GM12891 (cell line): ENCODE measurements around the gene IMPA2.

Source experiments
- DNase-seq: peaks from one replicate; pipeline ENCODE4 v3.0.0; 2011; ENCODE audit warnings: low spot score; ENCODE audit not compliant: insufficient read length
- FAIRE-seq: peaks from 2 replicates; lab custom pipeline; 2011; peaks lifted over from hg19 to GRCh38; lab: Jason Lieb, UNC
- PAX5 ChIP-seq: IDR thresholded peaks from 2 replicates; pipeline ENCODE4 v1.6.1; 2011; ENCODE audit warnings: low read length, moderate library complexity, mild to moderate bottlenecking; ENCODE audit not compliant: insufficient read depth, severe bottlenecking
- POLR2A ChIP-seq: IDR thresholded peaks from 2 replicates; pipeline ENCODE4 v1.6.1; 2011; ENCODE audit warnings: low read depth, low read length, control low read depth
- POLR2AphosphoS5 ChIP-seq: IDR thresholded peaks from 2 replicates; pipeline ENCODE4 v1.6.1; 2011; ENCODE audit warnings: low read depth, low read length, control low read depth
- POU2F2 ChIP-seq: IDR thresholded peaks from 2 replicates; pipeline ENCODE4 v1.6.1; 2011; ENCODE audit warnings: low read depth, mild to moderate bottlenecking, control low read depth, low read length, moderate library complexity
- SPI1 ChIP-seq: IDR thresholded peaks from 2 replicates; pipeline ENCODE4 v1.6.1; 2011; ENCODE audit warnings: low read depth, low read length, control low read depth
- TAF1 ChIP-seq: IDR thresholded peaks from 2 replicates; pipeline ENCODE4 v1.6.1; 2011; ENCODE audit warnings: low read depth, low read length, control low read depth

IMPA2 gene

GRCh38 chr18:12026562-12026961, 45.3 kb downstream of the IMPA2 start:
- FAIRE-seq (no peak), DNase-seq (no peak)
- no peak for TF ChIP-seq POU2F2
- TF ChIP-seq POLR2AphosphoS5: no peak
- TF ChIP-seq POLR2A: no peak
- no peak for TF ChIP-seq SPI1
- TF ChIP-seq PAX5: no peak
- TF ChIP-seq TAF1: no peak

GRCh38 chr18:12027046-12027445, 45.7 kb downstream of the IMPA2 start:
- FAIRE-seq (no peak), DNase-seq (no peak)
- TF ChIP-seq POLR2A (no peak), POU2F2 (no peak), POLR2AphosphoS5 (no peak), PAX5 (no peak), TAF1 (no peak), SPI1 (no peak)

GRCh38 chr18:12027480-12027879, 46.2 kb downstream of the IMPA2 start:
- TF ChIP-seq POU2F2 (no peak), PAX5 (no peak), SPI1 (no peak), POLR2AphosphoS5 (no peak), TAF1 (no peak), POLR2A (no peak)
- no peak for DNase-seq
- FAIRE-seq: no peak

DNA sequence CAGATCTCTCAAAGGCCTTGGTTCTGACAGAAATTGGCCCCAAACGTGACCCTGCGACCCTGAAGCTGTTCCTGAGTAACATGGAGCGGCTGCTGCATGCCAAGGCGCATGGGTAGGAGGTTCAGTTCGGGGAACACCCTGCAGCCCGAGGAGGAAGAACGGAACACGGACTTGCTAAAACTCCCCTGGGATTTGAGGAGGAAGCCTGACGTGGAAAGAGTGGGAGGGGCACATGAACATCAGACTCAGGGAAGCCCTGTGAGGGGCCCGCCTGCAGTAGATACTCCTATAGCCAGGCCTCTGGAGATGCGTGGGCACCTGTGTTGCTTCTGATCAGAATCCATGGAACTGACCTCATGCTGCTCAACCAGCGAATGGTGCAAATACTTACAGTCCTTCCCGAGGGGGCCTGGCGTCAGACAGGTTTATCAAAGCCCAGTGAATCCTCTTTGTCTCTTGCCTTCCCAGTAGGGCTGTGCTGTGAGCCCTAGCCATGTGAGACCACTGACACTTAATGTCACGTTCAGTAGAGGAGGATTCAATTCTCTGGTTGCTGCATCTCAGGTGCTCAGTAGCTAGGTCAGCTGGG, 46.8 kb downstream of the IMPA2 start:
- FAIRE-seq (no peak), DNase-seq (no peak)
- TF ChIP-seq TAF1 (no peak), PAX5 (no peak), POLR2AphosphoS5 (no peak), POU2F2 (no peak)

DNA sequence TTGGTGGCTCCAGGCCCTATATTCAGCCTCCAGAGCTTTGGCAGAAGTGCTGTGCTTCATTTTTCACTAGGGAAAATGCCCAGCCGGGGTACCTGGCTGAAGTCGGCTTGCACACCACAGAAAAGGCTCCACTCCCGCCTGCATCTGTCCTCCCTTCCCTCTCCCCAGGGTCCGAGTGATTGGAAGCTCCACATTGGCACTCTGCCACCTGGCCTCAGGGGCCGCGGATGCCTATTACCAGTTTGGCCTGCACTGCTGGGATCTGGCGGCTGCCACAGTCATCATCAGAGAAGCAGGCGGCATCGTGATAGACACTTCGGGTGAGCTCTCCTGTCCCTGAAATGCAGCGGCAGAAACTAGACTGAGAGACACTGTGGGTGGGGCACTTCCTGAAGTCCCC, 47.4 kb downstream of the IMPA2 start:
- TF ChIP-seq TAF1 (no peak), POU2F2 (no peak), SPI1 (no peak), PAX5 (no peak), POLR2A (no peak), POLR2AphosphoS5 (no peak)
- DNase-seq (no peak), FAIRE-seq (no peak)

- no peak for FAIRE-seq
- TF ChIP-seq TAF1: no peak
- no peak for TF ChIP-seq PAX5
- no peak for TF ChIP-seq POLR2A
- TF ChIP-seq POU2F2: no peak
- TF ChIP-seq SPI1: no peak
- TF ChIP-seq POLR2AphosphoS5: no peak
- DNase-seq: no peak
These were observed 48.7 kb downstream of the IMPA2 start for GRCh38 chr18:12029786-12030584.

DNA sequence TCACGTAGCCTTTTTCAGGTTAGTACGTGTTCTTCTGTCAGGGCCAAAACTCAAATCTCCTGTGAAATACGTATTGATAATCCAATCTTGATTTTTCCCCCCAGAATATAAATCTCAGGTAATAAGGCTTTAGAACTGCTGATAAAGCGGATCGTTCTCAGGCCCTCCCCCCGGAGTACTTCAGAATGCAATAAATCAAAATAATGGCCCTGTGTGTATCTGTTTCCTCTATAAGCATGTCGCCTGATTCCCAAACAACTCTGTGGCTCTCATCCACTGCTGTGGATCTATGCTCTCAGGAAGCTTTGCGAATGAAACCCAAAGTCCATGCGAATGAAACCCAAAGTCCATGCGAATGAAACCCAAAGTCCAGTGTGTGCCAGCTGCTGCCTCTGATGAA, 49.4 kb downstream of the IMPA2 start:
- DNase-seq (no peak), FAIRE-seq (no peak)
- no peak for TF ChIP-seq TAF1
- no peak for TF ChIP-seq POLR2A
- no peak for TF ChIP-seq PAX5
- TF ChIP-seq SPI1: no peak
- TF ChIP-seq POU2F2: no peak
- no peak for TF ChIP-seq POLR2AphosphoS5

DNA sequence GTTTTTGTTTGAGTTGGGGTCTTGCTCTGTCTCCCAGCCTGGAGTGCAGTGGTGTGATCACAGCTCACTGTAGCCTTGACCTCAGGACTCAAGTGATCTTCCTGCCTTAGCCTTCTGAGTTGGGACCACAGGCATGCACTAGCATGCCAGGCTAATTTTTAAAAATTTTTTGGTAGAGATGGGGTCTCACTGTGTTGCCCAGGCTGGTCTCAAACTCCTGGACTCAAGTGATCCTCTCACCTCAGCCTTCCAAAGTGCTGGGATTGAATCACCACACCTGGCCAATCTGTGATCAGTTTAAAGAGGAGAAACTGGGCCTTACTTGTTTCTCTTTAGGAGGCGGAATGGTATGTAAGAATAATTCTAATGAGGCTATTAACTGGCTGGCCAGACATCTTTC, 49.9 kb downstream of the IMPA2 start:
- FAIRE-seq: no peak
- TF ChIP-seq PAX5: no peak
- no peak for TF ChIP-seq SPI1
- no peak for TF ChIP-seq POU2F2
- TF ChIP-seq POLR2AphosphoS5: no peak
- TF ChIP-seq POLR2A: no peak
- DNase-seq: no peak

- FAIRE-seq: no peak
- no peak for DNase-seq
- TF ChIP-seq TAF1 (no peak), POLR2A (no peak), SPI1 (no peak), PAX5 (no peak), POLR2AphosphoS5 (no peak), POU2F2 (no peak)
These were observed 50.5 kb downstream of the IMPA2 start for GRCh38 chr18:12031846-12032245.
